GM12878 (cell line): ENCODE measurements around the gene KIF5A. TPM values are rescaled to one million over a fixed set of nuclear protein-coding genes. Genes with fewer than 3 reads are reported as not detected.

Source experiments
- ATAC-seq: fragments of 200-7000 bp; cut with Tn5 transposase; 3 replicates; pipeline ENCODE4 v1.9.1; 2020; ENCODE audit warnings: mild to moderate bottlenecking, moderate library complexity
- BruUV-seq: library from RNA; stranded (reverse); fragments of 400-500 nt; replicated peaks from 2 replicates; lab custom pipeline; 2021; lab: Mats Ljungman, UMichigan
- CTCF ChIA-PET: fragments of 300-600 bp; sonication (Branson Sonifier 250); formaldehyde crosslinking; extraction: SDS; loops from one replicate; lab custom pipeline; 2021; ENCODE audit warnings: inconsistent platforms; lab: Yijun Ruan, JAX
- POLR2A ChIA-PET: fragments of 350-600 bp; formaldehyde crosslinking; extraction: SDS; loops from one replicate; lab custom pipeline; 2021; ENCODE audit warnings: inconsistent platforms; lab: Charles Lee
- RAD21 ChIA-PET: fragments of 300-600 bp; sonication (Branson Sonifier 250); formaldehyde crosslinking; loops from one replicate; lab custom pipeline; 2023; ENCODE audit warnings: antibody characterized with exemption; ENCODE audit not compliant: unreplicated experiment; lab: Charles Lee
- SMC1A ChIA-PET: fragments of 300-600 bp; sonication (Branson Sonifier 250); formaldehyde crosslinking; loops from one replicate; lab custom pipeline; 2023; ENCODE audit not compliant: unreplicated experiment, uncharacterized antibody; lab: Charles Lee
- DNase-seq: peaks from one replicate; pipeline ENCODE4 v3.0.0-alpha.2; 2011; ENCODE audit warnings: low read depth, low spot score
- FAIRE-seq: peaks from 3 replicates; lab custom pipeline; 2011; peaks lifted over from hg19 to GRCh38; lab: Jason Lieb, UNC
- H2AFZ ChIP-seq: 2 replicates; pipeline ENCODE4 v1.6.0; 2011; ENCODE audit warnings: low read depth, low read length, control low read depth; ENCODE audit not compliant: control insufficient read depth
- H3K27ac ChIP-seq: 2 replicates; pipeline ENCODE4 v1.5.1; 2011; ENCODE audit warnings: control low read depth; ENCODE audit not compliant: control insufficient read depth, insufficient read depth
- H3K27me3 ChIP-seq, 2 experiments: replicated peaks in 1 of 2; 2 replicates each; pipeline versions ENCODE4 v1.6.0 to v1.6.1; 2011; ENCODE audit warnings: low read length in 1 of 2; ENCODE audit not compliant: control insufficient read depth in 2 of 2, insufficient read depth in 2 of 2
- H3K36me3 ChIP-seq, 2 experiments: 2 replicates each; pipeline ENCODE4 v1.5.1; 2011; ENCODE audit warnings: low read length in 1 of 2; ENCODE audit not compliant: control insufficient read depth in 2 of 2, insufficient read depth in 2 of 2
- H3K4me1 ChIP-seq: 2 replicates; pipeline ENCODE4 v1.6.1; 2011; ENCODE audit warnings: mild to moderate bottlenecking, low read length, moderate library complexity, mixed read lengths; ENCODE audit not compliant: control insufficient read depth, insufficient read depth
- H3K4me2 ChIP-seq: 2 replicates; pipeline ENCODE4 v1.6.0; 2011; ENCODE audit warnings: control low read depth; ENCODE audit not compliant: control insufficient read depth, insufficient read depth
- H3K4me3 ChIP-seq: fragments of 200-600 bp; sonication (generic); 2 replicates; pipeline ENCODE4 v1.5.1; 2016
- H3K79me2 ChIP-seq: 2 replicates; pipeline ENCODE4 v1.6.0; 2011; ENCODE audit warnings: low read length; ENCODE audit not compliant: control insufficient read depth, insufficient read depth
- H3K9ac ChIP-seq: 2 replicates; pipeline ENCODE4 v1.8.0; 2011; ENCODE audit warnings: low read length, control low read depth, mixed read lengths; ENCODE audit not compliant: control insufficient read depth, insufficient read depth
- H3K9me3 ChIP-seq: replicated peaks from 3 replicates; pipeline ENCODE4 v1.5.1; 2011; ENCODE audit warnings: mild to moderate bottlenecking, low read length; ENCODE audit not compliant: control insufficient read depth, insufficient read depth
- H4K20me1 ChIP-seq: 2 replicates; pipeline ENCODE4 v1.6.0; 2011; ENCODE audit not compliant: control insufficient read depth, insufficient read depth
- CHD1 ChIP-seq: IDR thresholded peaks from 2 replicates; pipeline ENCODE4 v1.6.1; 2012; ENCODE audit warnings: low read depth, low read length, improper control_type of control experiment
- FOXM1 ChIP-seq: IDR thresholded peaks from 2 replicates; pipeline ENCODE4 v1.6.1; 2012; ENCODE audit warnings: low read depth, mild to moderate bottlenecking, inconsistent platforms, low read length, moderate library complexity
- KDM1A ChIP-seq: fragments of 200-600 bp; sonication (generic); IDR thresholded peaks from 2 replicates; pipeline ENCODE4 v1.6.1; 2016; ENCODE audit warnings: borderline replicate concordance
- MEF2A ChIP-seq: IDR thresholded peaks from 2 replicates; pipeline ENCODE4 v1.6.1; 2011; ENCODE audit warnings: low read depth, mild to moderate bottlenecking, low read length, moderate library complexity; ENCODE audit not compliant: insufficient read depth
- MEF2B ChIP-seq: fragments of 450-650 bp; IDR thresholded peaks from 2 replicates; pipeline ENCODE4 v1.6.1; 2018; ENCODE audit warnings: mild to moderate bottlenecking, moderate library complexity; ENCODE audit not compliant: partially characterized antibody, poor library complexity, severe bottlenecking
- NR2C2 ChIP-seq: IDR thresholded peaks from 2 replicates; pipeline ENCODE4 v1.6.1; 2011; ENCODE audit warnings: borderline replicate concordance, low read depth; ENCODE audit not compliant: control insufficient read depth, insufficient read length
- NR2F1 ChIP-seq: fragments of 450-650 bp; conservative IDR thresholded peaks from 2 replicates; pipeline ENCODE4 v1.6.1; 2017; ENCODE audit warnings: mild to moderate bottlenecking
- ZNF24 ChIP-seq: fragments of 450-650 bp; IDR thresholded peaks from 2 replicates; pipeline ENCODE4 v1.6.1; 2017; ENCODE audit warnings: antibody characterized with exemption, mild to moderate bottlenecking
- WGBS: methylation state at CpG from one replicate; pipeline ENCODE4 v1.1.6; 2016; ENCODE audit warnings: low lambda C conversion rate; ENCODE audit not compliant: insufficient replicate concordance, insufficient coverage; ENCODE audit errors: missing lambda C conversion rate; 5-methylcytosine and 5-hydroxymethylcytosine counted together
- in situ Hi-C: fragments of 300-500 bp; cut with MboI; formaldehyde crosslinking; loops from 9 replicates; pipeline ENCODE4 v1.14.3; 2018; ENCODE audit warnings: mixed read lengths
- intact Hi-C: fragments of 100-400 bp; cut with micrococcal nuclease; formaldehyde crosslinking; loops from one replicate; pipeline ENCODE4 v1.14.2; 2022; ENCODE audit not compliant: unreplicated experiment
- polyA plus RNA-seq, 11 experiments: library from polyadenylated mRNA; depleted of rRNA in 4 of 11; unstranded in 6 of 11; stranded (reverse) in 5 of 11; fragments of >200 nt; fragmentation: Nextera tagmentation in 4 of 11; fragmentation: Illumina TruSeq in 1 of 11; extraction: Ambion mirVana in 4 of 11; extraction: Trizol in 1 of 11; gene quantifications; 1 replicate in 1 of 11; 2 replicates in 10 of 11; pipeline versions ENCODE4 v1.2.1 to v1.2.3, GENCODE V29; 2011 to 2016; ENCODE audit warnings: inconsistent platforms in 2 of 11, missing spikeins in 2 of 11, low read depth in 1 of 11
- total RNA-seq, 4 experiments: library from RNA; depleted of rRNA in 3 of 4; stranded (reverse); fragments of >200 nt in 3 of 4; fragmentation: Illumina TruSeq in 1 of 4; extraction: Trizol in 1 of 4; gene quantifications; 2 replicates each; pipeline versions ENCODE4 v1.2.1 to v1.2.3, GENCODE V29; 2013 to 2021
- TF ChIP-seq, protein P1 (sequence below): IDR thresholded peaks from 2 replicates; pipeline ENCODE4 v1.6.1; 2011; ENCODE audit warnings: low read depth, low read length, improper control_type of control experiment, borderline replicate concordance
- TF ChIP-seq, protein P2 (sequence below): fragments of 450-650 bp; conservative IDR thresholded peaks from 2 replicates; pipeline ENCODE4 v1.6.1; 2017; ENCODE audit warnings: mild to moderate bottlenecking, moderate library complexity
- TF ChIP-seq, protein P3 (sequence below): IDR thresholded peaks from 2 replicates; pipeline ENCODE4 v1.6.1; 2011; ENCODE audit warnings: low read depth, mild to moderate bottlenecking, low read length, moderate library complexity, borderline replicate concordance; ENCODE audit errors: extremely low read depth

KIF5A gene
- total and polyA plus RNA-seq, 10 of the 15 experiments (the other 5 are each of a cell fraction or from before 2014, with no cell fraction given): 0.35 to 2.9 (median 0.97) TPM

DNA sequence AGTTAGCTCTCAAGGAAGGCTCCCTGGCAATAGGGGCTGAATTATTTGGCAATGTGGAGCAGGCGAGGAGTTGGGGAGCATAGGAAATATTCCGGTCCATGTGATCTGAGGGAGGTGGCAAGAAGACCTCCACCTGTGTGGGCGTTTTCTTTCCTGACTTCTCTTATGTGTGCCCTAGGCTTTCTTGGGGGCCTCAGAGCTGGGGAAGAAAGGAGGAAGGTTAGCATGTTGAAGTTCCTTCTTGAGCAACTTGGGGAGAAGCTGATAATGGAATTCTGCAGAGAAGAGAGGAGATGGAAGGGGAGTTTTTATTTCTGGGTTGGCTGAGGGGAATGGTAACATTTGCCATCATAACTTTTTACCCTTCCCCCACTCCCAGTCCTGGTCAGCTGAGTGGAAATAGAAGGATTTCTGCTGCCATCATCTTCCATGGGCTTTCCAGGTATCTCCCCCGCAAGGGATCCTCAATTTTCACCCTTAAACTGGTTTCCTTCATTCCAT lies 56.0 kb downstream of the KIF5A start:
- Histone ChIP-seq H3K4me3 (no peak overlapping the region), H3K9ac (no peak overlapping the region), H3K4me1 (peaks cover 4% of the 10 kb centered on the region; the same call in 1 of the 2 replicates), H3K4me2 (peak overlapping the region; percentile 86; the same call in 1 of the 2 replicates), H3K79me2 (no peaks in the 10 kb centered on the region), H3K9me3 (no peaks in the 10 kb centered on the region), H3K36me3 (peaks cover 0 to 3% of the 10 kb centered on the region in 2 experiments; a peak in 2 of 4 replicates), H4K20me1 (no peaks in the 10 kb centered on the region), H3K27me3 (no peaks in the 10 kb centered on the region), H3K27ac (no peak overlapping the region), H2AFZ (no peak overlapping the region)
- no TSS peak for BruUV-seq
- CTCF ChIA-PET: interaction anchor here (0.6 to 2.0 kb wide), 5 partner anchors 8 to 366 kb away, joined by 3 to 8 read pairs (median 4); partner anchors contain the start of gene TSPAN31
- TF ChIP-seq, protein P1, sequence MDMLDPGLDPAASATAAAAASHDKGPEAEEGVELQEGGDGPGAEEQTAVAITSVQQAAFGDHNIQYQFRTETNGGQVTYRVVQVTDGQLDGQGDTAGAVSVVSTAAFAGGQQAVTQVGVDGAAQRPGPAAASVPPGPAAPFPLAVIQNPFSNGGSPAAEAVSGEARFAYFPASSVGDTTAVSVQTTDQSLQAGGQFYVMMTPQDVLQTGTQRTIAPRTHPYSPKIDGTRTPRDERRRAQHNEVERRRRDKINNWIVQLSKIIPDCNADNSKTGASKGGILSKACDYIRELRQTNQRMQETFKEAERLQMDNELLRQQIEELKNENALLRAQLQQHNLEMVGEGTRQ: no peak
- TF ChIP-seq MEF2B (no peak), MEF2A (no peak), NR2F1 (no peak), FOXM1 (no peak), CHD1 (no peak), NR2C2 (no peak), ZNF24 (no peak), KDM1A (no peak)
- TF ChIP-seq, protein P2, sequence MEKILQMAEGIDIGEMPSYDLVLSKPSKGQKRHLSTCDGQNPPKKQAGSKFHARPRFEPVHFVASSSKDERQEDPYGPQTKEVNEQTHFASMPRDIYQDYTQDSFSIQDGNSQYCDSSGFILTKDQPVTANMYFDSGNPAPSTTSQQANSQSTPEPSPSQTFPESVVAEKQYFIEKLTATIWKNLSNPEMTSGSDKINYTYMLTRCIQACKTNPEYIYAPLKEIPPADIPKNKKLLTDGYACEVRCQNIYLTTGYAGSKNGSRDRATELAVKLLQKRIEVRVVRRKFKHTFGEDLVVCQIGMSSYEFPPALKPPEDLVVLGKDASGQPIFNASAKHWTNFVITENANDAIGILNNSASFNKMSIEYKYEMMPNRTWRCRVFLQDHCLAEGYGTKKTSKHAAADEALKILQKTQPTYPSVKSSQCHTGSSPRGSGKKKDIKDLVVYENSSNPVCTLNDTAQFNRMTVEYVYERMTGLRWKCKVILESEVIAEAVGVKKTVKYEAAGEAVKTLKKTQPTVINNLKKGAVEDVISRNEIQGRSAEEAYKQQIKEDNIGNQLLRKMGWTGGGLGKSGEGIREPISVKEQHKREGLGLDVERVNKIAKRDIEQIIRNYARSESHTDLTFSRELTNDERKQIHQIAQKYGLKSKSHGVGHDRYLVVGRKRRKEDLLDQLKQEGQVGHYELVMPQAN: no peak
- TF ChIP-seq, protein P3, sequence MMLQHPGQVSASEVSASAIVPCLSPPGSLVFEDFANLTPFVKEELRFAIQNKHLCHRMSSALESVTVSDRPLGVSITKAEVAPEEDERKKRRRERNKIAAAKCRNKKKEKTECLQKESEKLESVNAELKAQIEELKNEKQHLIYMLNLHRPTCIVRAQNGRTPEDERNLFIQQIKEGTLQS: no peak
- SMC1A ChIA-PET: interaction anchor here (0.7 to 1.2 kb wide), 5 partner anchors 8 to 247 kb away, joined by 3 to 5 read pairs (median 3); no protein-coding TSS in a partner anchor
- no peak for ATAC-seq
- in situ Hi-C loops (no loop called here), intact Hi-C loops (no loop called here)
- POLR2A ChIA-PET: interaction anchor here (1.1 to 2.5 kb wide), 3 partner anchors 9 to 15 kb away, joined by 3 to 13 read pairs (median 4); partner anchors contain the start of gene PIP4K2C
- FAIRE-seq: no peak
- DNase-seq: no peak
- RAD21 ChIA-PET: interaction anchor here (0.9 to 1.6 kb wide), 3 partner anchors 8 to 27 kb away, joined by 3 read pairs; partner anchors contain the start of gene B4GALNT1
- WGBS: 72% methylated on average over 4 of the region's 4 CpGs
